CD4-positive, alpha-beta T cell treated with Interleukin-12 subunit alpha and Interleukin-12 subunit beta, for 1 hour (primary cell): ENCODE measurements around the gene PREX1.

Experiments used
- DNase-seq: peaks from one replicate; pipeline ENCODE4 v3.0.0-alpha.2; 2020

The PREX1 gene

DNA sequence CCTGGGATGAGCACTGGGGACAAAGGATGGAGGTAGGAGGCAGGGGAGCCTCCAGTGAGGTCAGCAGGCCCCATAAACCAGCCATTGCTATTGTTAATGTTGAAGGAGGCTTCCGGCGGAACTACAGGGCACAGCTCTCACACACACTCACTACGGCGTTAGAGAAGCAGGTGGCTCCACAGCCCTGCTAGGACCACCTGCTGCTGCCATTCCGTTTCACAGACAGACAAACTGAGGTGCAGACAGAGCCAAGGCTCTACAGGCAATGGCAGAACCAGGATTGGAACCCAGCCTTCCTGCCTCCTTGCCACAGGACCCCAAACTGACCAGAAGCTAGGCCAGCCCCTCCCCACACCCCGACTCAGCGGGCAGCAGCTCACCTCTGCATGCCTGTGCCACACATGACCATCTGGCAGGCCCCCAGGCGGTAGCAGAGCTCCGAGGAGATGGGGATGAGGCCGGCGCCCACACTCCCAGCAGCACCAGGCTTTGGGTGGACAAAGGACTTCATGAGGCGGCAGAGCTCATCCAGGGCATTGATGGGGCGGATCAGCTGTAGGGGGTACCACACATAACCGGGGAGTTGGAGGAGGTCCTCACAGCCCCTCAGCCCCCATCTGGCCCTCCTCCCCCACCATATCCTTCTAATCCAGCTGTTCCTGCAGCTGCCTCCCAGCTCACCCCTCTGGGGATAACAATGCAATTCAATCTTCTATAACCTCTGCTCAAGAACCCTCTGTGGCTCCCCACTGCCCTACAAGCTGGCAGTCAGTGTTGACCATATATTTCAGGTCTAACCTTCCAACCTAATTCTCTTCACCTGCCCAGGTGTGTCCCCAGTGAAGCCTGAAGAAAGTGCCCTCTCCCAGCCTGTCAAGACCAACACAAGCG lies 198.5 kb downstream of the PREX1 start:
- DNase-seq, result no peak

- no peak for DNase-seq
Measured at GRCh38 chr20:48627737-48628128, 200.1 kb downstream of the PREX1 start.

GRCh38 chr20:48626938-48627736 lies 200.7 kb downstream of the PREX1 start:
- no peak for DNase-seq

GRCh38 chr20:48626226-48626937 lies 201.4 kb downstream of the PREX1 start:
- no peak for DNase-seq

DNA sequence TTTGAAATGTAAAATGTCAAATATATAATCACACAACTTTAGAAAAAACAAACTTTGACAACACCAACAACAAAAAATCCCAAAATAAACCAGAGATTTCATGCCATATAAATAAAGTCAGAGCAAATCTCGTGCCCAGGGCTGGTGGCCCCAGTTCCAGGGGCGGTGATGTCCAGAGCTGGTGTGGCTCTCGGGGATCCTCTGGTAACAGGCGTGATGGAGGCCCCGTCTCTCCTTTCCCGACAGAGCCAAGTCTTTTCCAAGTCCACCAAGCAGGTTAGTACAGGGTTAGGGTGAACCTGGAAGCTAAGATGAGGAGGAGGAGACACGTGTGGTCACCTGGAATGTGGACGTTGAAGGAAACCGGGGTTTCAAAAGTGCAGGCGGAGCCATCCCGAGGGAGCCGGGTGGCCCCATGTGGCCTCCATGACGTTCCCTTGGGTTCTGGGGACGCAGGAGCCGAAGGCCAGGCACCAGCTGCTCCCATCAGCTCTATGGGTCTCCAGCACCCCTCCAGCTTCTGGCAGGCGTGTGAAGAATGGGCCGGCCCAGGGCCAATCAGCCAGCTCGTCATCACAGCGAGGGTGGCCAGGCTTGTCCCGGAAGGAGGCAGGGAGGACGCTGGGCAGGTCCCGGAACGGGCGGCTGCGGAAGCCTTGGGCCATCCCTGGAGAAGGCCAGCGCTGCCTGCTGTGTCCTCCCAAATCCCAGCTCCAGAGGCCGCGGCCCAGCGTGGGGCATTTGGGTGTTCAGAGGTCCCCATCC lies 202.5 kb downstream of the PREX1 start:
- DNase-seq, result no peak

DNA sequence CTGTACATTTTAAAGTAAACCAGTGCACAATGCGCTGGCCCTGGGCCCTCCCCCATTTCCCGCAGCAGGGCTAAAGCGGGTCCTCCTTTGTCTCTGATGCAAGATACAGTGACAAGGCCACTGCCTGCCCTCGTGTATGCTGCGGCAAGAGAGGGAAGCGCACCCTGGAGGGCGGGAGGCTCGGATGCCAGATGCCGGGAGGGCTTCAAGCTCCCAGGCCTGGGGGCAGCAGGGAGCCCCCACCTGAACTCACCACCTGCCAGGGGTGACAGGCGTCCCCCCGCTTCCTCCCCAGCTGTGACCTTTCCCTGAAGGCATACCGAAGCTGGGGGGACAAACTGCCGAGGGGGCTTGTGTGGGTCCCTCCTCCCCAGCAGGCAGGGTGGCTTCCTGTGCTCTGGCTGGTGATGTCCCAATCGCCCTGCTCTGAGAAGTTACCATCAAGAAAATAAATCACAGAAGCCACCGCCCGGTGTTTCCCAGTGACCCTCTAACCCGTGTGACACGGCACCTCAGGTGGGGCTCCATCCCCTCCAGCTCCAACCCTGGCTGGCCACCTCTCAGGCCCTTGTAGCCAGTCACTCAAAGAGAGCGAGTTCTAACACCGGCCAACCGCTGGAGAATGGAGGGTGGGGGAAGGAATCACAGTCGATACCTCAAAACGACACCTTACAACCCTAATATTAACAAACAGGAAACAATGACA lies 203.3 kb downstream of the PREX1 start:
- DNase-seq, result no peak

DNA sequence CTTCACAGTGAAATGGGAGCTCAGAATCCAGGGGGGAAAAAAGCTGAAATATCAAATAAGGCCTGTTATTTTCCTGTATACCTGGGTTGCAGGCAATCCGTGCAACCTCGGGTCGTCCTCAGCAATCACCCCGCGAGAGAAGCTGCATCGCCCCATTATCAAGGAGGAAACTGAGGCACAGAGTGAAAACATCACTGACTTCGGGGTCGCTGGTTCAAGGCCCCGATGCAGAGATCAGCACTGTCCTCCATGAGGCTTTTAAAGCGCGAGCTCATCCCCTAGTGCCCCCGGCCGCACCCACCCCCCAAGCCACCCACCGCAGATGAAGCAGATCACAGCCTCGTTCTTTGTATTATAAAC lies 203.9 kb downstream of the PREX1 start:
- no peak for DNase-seq

DNA sequence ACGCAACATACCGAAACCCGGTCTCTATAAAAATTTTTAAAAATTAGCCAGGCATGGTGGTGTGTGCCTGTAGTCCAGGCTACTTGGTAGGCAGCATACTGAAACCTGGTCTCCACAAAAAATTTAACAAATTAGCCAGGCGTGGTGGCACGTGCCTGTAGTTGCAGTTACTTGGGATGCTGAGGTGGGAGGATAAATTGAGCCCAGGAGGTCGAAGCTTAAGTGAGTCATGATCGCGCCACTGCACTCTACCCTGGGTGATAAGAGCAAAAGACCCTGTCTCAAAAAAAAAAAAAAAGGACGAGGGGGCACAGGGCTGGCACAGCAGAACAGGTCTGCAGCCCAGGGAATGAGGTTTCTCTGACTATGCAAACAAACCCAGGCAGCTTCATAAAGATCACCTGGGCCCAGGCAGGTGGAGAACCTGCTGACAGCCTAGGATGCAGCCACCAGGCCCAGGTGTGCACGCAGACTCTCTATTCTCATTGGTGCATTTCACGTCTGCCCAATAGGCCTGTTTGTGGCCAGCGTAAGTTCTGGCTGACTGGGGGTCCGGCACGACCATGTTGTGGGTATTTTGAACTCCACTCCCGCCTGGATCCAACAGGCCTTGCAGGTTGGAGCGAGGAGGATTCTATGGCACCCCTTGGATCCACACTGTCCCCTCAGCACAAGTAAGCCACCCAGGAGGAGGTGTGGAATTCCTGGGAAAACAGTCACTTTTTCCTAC lies 204.5 kb downstream of the PREX1 start:
- no peak for DNase-seq

- no peak for DNase-seq
Measured at GRCh38 chr20:48622421-48622820, 205.4 kb downstream of the PREX1 start.

DNA sequence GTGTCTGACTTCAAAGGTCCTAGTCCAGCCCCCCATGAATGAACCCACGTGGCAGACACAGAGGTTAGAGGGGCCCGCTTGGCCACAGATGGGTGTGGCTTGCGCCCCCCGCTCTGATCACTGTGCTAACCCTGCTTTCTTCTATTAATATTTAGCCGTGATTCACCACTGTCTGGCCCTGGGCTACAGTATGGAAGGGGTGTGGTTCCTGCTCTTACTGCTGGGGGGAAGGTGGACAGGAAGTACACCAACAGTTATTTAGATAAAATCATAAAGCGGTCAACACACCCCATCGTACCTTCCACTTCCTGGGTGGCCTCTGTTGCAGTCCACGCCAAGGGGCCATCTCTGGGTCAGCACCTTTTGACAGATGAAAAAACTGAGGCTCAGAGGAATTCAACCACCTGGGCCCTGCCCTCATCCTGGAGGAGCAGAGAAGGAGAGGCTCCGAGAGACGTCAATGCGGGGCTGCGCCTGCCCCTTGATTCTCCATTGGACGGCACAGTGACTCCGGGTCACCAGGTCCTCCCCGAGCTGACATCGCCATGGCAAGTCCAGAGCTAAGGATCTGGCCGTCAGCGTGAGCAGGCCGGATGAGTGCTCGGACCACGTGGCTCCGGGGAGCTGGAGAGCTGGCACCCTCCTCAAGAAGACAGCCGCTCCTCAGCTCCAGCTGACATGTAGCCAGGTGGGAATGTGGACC lies 206.3 kb downstream of the PREX1 start:
- no peak for DNase-seq

- DNase-seq, result peak; percentile 68
Measured at GRCh38 chr20:48620507-48621375, 207.1 kb downstream of the PREX1 start.

DNA sequence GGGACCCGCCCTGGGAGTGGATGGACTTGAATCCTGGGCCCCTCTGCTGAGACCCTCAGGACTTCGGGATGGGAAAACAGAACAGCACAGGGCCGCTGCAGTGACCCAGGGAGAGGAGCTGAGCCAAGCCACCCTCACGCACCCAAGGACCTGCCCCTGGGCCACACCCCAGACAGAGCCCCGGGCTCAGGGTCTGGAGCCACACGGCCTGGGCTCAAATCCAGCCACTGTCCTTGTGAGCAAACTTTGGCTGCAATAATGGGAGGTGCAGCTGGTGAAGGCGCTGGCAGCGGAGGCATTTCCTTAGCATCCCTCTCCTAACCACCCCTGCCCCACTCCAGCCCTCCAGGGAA lies 207.7 kb downstream of the PREX1 start:
- DNase-seq, result no peak

DNA sequence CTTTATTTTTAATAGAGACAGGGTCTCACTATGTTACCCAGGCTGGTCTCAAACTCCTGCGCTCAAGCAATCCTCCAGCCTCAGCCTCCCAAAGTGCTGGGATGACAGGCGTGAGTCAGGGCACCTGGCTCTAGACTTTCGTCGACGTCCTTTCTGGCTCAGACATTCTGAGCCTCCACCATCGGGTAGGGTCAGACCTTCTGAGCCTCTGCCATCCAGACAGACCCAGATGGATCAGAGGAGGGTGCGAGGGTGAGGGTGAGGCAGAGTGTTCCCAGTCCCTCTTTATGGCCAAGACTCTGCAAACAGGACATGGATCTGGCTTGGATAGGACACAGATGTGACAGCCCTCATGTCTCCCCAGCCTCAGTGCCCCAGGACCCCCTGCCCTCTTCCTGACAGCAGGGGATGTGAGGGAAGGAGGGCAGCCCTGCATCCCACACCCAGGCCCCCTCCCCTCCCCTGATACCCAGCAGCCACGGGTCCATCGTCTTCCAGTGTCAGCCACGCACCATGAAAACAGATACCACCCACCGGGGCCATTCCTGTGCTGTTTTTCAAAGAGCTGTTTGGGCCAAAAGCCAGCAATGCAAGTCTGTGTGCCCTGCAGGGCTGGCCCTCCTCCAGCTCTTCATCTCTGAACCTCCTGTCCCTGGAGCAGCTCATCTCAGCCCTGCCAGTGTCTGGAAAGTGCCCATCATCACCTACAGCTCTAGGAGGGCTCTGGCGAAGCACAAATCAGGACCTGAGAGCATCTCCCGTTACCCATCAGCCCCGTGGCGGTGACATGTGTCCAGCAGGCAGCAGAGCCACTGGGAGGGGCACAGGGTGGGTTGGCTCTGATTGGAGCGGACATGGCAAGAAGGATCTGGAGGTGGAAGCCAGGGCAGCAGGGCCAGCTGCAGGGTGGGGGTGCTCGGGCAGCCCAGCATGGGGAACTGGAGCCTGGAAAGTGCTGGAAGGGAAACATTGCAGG lies 208.4 kb downstream of the PREX1 start:
- DNase-seq, result no peak

- no peak for DNase-seq
Measured at GRCh38 chr20:48618631-48619030, 209.2 kb downstream of the PREX1 start.

- DNase-seq, result no peak
Measured at GRCh38 chr20:48618052-48618451, 209.7 kb downstream of the PREX1 start.

DNA sequence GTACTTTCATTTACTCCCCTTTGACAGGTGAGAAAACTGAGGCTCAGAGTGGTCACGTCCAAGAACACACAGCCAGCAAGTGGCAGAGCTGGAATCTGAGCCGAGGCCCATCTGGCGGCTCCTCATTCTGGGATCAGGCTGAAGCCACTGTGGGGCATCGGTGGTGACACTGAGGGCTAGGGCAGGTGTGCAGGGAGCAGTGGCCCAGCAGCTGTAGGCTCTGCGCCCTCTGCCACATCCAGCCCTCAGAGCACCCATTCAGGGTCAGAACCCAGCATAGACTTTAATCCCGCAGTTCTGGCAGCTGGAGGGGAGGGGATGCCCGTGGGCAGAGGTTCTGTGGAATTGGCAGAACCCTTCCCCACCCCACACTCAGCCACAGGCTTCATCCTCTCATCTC lies 210.3 kb downstream of the PREX1 start:
- no peak for DNase-seq

DNA sequence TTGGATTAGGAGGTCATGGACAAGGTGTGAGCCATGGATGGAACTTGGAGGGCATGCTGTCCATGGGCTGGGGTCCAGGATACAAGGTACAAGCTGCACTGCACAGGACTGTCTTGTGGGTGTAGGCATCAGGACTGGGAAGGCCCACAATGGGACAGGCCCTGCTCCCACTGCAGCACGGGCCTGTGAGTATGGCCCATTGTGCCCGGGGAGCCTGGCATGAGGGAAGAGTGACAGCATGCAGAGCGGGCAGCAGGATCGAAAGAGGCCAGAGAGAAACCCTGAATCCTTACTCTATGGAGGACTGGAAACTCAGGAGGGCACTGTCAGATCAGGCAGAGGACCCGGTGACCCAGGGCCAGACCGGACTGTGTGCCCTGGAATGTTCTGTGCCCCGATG lies 211.3 kb downstream of the PREX1 start:
- DNase-seq, result no peak

DNA sequence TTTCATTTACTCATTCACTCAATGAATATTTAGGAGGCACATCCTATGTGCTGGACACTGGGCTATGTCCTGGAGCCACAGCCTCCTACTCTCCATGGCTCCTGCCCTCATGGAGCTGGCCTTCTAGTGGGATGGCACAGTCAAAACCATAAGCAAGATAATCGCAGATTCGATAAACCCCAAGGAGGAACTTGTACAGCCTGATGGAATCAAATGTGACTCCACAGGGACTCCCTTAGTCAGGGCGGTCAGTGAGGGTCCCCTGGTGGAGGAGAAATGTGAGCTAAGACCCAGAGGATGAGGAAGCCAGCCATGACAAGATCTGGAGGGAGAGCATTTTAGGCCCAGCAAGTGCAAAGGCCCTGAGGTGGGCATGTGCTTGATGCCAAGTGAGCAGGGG lies 211.9 kb downstream of the PREX1 start:
- DNase-seq, result no peak
